ENCODE measurements around the gene PDRG1. TPM values are rescaled to one million over a fixed set of nuclear protein-coding genes. Genes with fewer than 3 reads are reported as not detected.

PDRG1 gene
- polyA plus RNA-seq, 1 donor from 2014 or later: 50.6 TPM

DNA sequence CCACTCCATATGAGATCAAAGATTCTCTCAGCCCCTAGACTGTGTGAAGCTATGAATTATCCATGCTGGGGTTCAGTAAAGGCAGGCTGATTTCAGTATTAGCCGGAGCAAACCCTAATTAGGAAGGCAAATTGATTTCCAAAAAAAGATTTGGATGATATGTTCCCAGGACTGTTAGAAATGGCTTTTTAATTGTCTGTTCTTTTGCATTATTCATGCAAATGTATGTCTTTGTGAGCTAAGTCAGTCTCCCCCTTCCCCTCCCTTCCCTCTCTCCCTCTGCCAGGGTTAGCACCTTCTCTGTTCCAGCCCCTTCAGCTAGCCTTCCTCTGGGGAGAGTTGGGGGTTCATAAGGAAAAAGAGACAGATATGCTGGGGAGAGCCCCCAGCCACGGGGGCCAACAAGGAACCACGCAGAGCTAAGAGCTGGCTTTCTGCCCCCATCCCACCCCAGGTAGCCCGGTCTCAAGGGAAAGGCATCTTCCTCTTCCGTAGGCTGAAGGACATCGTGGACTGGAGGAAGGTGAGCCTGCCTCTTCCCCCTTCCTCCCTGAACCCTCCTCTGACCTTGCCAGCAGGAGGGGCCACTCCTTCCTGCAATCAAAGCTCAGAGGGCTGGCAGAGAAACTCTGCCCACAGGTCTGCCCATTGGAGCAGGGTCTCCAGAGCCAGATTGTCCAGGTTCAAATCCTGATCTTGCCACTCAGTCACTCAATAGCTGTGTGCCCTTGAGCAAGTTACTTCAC is 32.3 kb downstream of the PDRG1 start:
- H3K4me3 ChIP-seq (ENCODE audit: low read length): no peak overlapping the region
- TF ChIP-seq EP300 (conservative IDR thresholded peaks at IDR 0.05; ENCODE audit: poor library complexity, severe bottlenecking) (no peak), POLR2AphosphoS5 (IDR thresholded peaks at IDR 0.05) (no peak), SMC3 (conservative IDR thresholded peaks at IDR 0.05; ENCODE audit: poor library complexity) (no peak), EZH2 (IDR thresholded peaks at IDR 0.05; ENCODE audit: borderline replicate concordance, insufficient read depth, low read length, poor library complexity, severe bottlenecking) (no peak), TAF1 (IDR thresholded peaks at IDR 0.05; ENCODE audit: low read depth) (no peak), RAD21 (conservative IDR thresholded peaks at IDR 0.05) (no peak), MXI1 (conservative IDR thresholded peaks at IDR 0.05; ENCODE audit: poor library complexity, severe bottlenecking) (no peak)
- TF ChIP-seq, protein P1, sequence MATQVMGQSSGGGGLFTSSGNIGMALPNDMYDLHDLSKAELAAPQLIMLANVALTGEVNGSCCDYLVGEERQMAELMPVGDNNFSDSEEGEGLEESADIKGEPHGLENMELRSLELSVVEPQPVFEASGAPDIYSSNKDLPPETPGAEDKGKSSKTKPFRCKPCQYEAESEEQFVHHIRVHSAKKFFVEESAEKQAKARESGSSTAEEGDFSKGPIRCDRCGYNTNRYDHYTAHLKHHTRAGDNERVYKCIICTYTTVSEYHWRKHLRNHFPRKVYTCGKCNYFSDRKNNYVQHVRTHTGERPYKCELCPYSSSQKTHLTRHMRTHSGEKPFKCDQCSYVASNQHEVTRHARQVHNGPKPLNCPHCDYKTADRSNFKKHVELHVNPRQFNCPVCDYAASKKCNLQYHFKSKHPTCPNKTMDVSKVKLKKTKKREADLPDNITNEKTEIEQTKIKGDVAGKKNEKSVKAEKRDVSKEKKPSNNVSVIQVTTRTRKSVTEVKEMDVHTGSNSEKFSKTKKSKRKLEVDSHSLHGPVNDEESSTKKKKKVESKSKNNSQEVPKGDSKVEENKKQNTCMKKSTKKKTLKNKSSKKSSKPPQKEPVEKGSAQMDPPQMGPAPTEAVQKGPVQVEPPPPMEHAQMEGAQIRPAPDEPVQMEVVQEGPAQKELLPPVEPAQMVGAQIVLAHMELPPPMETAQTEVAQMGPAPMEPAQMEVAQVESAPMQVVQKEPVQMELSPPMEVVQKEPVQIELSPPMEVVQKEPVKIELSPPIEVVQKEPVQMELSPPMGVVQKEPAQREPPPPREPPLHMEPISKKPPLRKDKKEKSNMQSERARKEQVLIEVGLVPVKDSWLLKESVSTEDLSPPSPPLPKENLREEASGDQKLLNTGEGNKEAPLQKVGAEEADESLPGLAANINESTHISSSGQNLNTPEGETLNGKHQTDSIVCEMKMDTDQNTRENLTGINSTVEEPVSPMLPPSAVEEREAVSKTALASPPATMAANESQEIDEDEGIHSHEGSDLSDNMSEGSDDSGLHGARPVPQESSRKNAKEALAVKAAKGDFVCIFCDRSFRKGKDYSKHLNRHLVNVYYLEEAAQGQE (IDR thresholded peaks at IDR 0.05; ENCODE audit: borderline replicate concordance): no peak
- TF ChIP-seq, protein P2, sequence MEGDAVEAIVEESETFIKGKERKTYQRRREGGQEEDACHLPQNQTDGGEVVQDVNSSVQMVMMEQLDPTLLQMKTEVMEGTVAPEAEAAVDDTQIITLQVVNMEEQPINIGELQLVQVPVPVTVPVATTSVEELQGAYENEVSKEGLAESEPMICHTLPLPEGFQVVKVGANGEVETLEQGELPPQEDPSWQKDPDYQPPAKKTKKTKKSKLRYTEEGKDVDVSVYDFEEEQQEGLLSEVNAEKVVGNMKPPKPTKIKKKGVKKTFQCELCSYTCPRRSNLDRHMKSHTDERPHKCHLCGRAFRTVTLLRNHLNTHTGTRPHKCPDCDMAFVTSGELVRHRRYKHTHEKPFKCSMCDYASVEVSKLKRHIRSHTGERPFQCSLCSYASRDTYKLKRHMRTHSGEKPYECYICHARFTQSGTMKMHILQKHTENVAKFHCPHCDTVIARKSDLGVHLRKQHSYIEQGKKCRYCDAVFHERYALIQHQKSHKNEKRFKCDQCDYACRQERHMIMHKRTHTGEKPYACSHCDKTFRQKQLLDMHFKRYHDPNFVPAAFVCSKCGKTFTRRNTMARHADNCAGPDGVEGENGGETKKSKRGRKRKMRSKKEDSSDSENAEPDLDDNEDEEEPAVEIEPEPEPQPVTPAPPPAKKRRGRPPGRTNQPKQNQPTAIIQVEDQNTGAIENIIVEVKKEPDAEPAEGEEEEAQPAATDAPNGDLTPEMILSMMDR (IDR thresholded peaks at IDR 0.05; ENCODE audit: poor library complexity, severe bottlenecking): no peak
- H3K9ac ChIP-seq (ENCODE audit: low read length): no peak overlapping the region
- no peaks in the 10 kb centered on the region for H3F3A ChIP-seq (ENCODE audit: insufficient read depth, low read length, poor library complexity, severe bottlenecking)
- H3K9me2 ChIP-seq (ENCODE audit: insufficient read depth, low read length): no peaks in the 10 kb centered on the region
- no peak overlapping the region for H2AFZ ChIP-seq (ENCODE audit: low read depth, low read length)
- H3K36me3 ChIP-seq (ENCODE audit: insufficient read depth, low read length): no peaks in the 10 kb centered on the region
- H3K9me3 ChIP-seq (ENCODE audit: low read length): no peaks in the 10 kb centered on the region
- no peaks in the 10 kb centered on the region for H4K20me1 ChIP-seq (ENCODE audit: insufficient read depth)
- H3K79me2 ChIP-seq (replicated peaks; ENCODE audit: insufficient read depth, low read length): no peaks in the 10 kb centered on the region
- no peaks in the 10 kb centered on the region for H3K27me3 ChIP-seq (ENCODE audit: insufficient read depth, low read depth, low read length)
- H3K27ac ChIP-seq (ENCODE audit: low read length): no peak overlapping the region
- H3K4me2 ChIP-seq (ENCODE audit: low read length): no peak overlapping the region

DNA sequence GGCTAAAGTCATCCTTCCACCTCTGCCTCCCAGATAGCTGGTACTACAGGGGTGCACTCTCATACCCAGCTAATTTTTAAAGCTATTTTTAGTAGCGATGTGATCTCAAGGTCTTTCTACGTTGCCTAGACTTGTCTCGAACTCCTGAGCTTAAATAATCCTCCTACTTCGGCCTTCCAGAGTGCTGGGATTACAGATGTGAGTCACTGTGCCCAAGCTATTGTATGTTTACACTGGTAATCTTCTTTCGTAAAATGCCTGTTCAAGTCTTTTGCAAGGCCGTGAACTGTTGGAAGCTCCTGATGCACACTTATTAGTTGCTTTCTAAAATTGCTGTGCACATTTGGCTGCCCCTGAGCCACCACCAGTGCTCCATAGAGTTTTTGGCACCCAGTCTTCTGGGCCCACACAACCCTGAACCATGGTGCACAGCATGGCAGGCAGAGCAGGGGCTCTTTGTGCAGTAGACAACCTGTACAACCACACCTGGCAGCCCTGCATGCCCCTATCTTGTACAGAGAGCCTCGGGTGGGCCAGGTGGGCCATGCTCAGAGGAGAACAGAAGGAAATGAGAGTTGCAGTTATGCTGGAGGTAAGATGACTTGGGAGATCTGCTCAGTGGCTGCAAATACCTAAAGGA is 33.3 kb downstream of the PDRG1 start:
- no peak overlapping the region for H3K27ac ChIP-seq (ENCODE audit: low read length)
- no peak overlapping the region for H3K9ac ChIP-seq (ENCODE audit: low read length)
- H3K79me2 ChIP-seq (replicated peaks; ENCODE audit: insufficient read depth, low read length): no peaks in the 10 kb centered on the region
- no peaks in the 10 kb centered on the region for H3K27me3 ChIP-seq (ENCODE audit: insufficient read depth, low read depth, low read length)
- H3K36me3 ChIP-seq (ENCODE audit: insufficient read depth, low read length): no peaks in the 10 kb centered on the region
- H3F3A ChIP-seq (ENCODE audit: insufficient read depth, low read length, poor library complexity, severe bottlenecking): no peaks in the 10 kb centered on the region
- no peaks in the 10 kb centered on the region for H3K9me3 ChIP-seq (ENCODE audit: low read length)
- TF ChIP-seq EP300 (conservative IDR thresholded peaks at IDR 0.05; ENCODE audit: poor library complexity, severe bottlenecking) (no peak), RAD21 (conservative IDR thresholded peaks at IDR 0.05) (no peak), POLR2AphosphoS5 (IDR thresholded peaks at IDR 0.05) (no peak), TAF1 (IDR thresholded peaks at IDR 0.05; ENCODE audit: low read depth) (no peak), MXI1 (conservative IDR thresholded peaks at IDR 0.05; ENCODE audit: poor library complexity, severe bottlenecking) (no peak), SMC3 (conservative IDR thresholded peaks at IDR 0.05; ENCODE audit: poor library complexity) (no peak), EZH2 (IDR thresholded peaks at IDR 0.05; ENCODE audit: borderline replicate concordance, insufficient read depth, low read length, poor library complexity, severe bottlenecking) (no peak)
- TF ChIP-seq, protein P1 (IDR thresholded peaks at IDR 0.05; ENCODE audit: borderline replicate concordance): no peak
- TF ChIP-seq, protein P2 (IDR thresholded peaks at IDR 0.05; ENCODE audit: poor library complexity, severe bottlenecking): no peak
- H2AFZ ChIP-seq (ENCODE audit: low read depth, low read length): no peak overlapping the region
- no peak overlapping the region for H3K4me3 ChIP-seq (ENCODE audit: low read length)
- H3K9me2 ChIP-seq (ENCODE audit: insufficient read depth, low read length): no peaks in the 10 kb centered on the region
- H4K20me1 ChIP-seq (ENCODE audit: insufficient read depth): no peaks in the 10 kb centered on the region
- H3K4me2 ChIP-seq (ENCODE audit: low read length): no peak overlapping the region
